ENCODE measurements around the gene ZBTB4.

Gene ZBTB4

DNA sequence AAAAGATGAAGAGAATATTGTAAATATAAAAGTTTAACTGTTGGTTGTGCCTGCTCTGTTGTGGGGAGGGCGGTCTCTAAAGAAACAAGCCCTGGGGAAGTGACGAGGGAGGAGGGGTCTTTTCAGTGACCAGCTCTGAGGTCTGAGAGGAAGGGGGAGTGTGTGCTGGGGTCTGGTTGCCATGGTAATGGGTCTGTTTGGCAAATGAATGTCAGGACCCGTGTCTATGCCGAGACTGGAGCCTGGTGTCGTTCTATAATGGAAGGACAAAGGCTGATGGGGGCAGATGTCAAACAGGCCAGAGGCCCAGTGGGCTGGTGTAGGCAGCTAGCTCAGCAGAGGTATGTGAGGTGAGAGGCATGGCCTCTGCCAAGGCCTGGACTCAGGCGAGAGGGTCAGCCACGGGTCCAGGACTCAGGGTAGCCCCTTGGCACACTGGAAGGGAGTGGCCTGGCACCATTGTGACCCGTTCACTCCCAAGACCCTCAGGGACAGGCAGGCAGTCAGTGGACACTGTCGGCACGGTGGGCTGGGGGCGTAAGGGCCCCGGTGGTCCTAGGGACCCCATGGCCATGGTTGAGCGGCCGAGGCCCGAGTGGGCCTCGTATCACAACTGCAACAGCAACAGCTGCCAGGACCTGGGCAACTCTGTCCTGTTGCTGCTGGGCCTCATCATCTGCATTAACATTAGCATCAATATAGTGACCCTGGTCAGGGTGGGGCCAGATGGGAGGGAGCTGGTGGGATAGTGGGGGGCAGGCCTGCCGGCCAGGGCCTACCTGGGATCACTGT is 59.4 kb downstream of the ZBTB4 start, which contains the start of gene SPEM1:
TSS of gene SPEM1 (plus strand) at position 506 of the 792 bp plus-strand sequence. CDS start at position 567, 61 bp downstream.
- no peak for DNase-seq (ENCODE audit: low spot score)

DNA sequence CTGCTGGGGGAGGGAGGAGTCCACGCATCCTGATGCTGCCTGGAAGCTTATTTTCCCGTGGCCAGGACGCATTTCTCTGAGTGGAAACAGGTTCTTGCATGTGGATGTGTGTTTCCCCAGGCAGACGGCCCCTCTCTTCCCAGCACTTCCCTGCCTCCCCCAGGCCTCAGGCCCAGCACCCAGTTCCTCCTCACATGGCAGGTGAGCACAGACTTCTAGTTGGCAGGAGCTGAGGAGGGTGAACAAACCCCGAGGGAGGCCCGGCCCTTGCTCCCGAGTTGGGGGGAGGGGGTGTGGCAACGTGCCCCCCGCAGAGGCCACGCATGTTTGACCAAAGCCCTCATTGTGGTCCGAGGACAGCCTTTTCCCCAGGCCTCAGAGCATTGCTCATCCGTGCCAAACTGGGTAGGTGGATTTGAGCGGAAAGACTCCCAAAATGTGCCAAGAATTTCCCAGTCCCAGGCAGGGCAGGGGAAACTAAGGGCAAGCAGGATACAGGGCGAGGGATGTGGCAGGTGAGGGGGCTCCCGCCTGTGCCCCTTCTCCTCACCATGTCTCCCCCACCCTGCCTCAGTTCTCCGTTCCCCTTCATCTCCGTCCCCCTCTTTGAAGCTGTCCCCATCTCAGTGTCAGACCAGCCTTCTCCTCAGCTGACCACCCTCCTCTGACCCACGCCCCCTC is 60.8 kb downstream of the ZBTB4 start:
- no peak for DNase-seq (ENCODE audit: low spot score)

DNA sequence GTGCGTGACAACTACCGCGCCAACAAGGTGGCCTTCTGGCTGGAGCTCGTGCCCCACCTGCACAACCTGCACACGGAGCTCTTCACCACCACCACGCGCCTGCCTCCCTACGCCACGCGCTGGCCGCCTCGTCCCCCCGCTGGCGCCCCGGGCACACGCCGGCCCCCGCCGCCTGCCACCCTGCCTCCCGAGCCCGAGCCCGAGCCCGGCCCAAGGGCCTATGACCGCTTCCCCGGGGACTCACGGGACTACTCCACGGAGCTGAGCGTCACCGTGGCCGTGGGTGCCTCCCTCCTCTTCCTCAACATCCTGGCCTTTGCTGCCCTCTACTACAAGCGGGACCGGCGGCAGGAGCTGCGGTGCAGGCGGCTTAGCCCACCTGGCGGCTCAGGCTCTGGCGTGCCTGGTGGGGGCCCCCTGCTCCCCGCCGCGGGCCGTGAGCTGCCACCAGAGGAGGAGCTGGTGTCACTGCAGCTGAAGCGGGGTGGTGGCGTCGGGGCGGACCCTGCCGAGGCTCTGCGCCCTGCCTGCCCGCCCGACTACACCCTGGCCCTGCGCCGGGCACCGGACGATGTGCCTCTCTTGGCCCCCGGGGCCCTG is 62.3 kb downstream of the ZBTB4 start:
- no peak for DNase-seq (ENCODE audit: low spot score)

DNA sequence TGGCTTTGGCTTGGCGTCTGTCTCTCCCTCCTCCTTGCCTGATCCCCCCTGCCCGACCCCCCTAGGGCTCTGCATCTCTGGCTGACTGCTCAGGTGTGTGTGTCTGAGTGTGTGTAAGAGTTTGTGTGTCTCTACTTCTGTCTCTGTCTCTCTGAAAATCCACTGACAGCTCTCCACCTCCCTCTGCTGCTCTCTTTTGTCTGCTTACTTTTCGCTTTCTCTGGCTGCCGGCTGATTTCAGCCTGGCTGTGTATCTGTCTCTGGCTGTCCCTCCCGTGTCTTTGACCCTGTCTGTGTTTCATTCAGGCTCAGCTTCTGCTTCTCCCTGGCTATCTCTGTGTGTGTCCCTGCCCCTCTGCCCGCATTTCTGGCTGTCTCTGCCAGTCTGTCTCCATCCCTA is 63.1 kb downstream of the ZBTB4 start:
- no peak for DNase-seq (ENCODE audit: low spot score)

- DNase-seq (ENCODE audit: low spot score), result no peak
Observed at GRCh38 chr17:7415784-7416183, 63.6 kb downstream of the ZBTB4 start.

DNA sequence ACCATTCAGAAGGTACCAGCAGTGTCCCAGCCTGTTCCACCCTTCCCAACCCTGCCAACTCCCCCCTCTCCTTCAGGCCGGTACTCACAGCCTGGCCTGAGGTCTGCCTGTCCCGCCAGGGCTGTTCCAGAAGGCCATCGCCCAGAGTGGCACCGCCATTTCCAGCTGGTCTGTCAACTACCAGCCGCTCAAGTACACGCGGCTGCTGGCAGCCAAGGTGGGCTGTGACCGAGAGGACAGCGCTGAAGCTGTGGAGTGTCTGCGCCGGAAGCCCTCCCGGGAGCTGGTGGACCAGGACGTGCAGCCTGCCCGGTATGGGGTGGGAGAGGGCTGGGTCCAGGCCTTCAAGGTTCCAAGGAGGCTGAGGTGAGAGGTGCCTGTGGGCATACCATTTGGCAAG is 64.6 kb downstream of the ZBTB4 start:
- DNase-seq (ENCODE audit: low spot score), result no peak

- DNase-seq (ENCODE audit: low spot score), result no peak
Observed at GRCh38 chr17:7413346-7413985, 66.0 kb downstream of the ZBTB4 start.

DNA sequence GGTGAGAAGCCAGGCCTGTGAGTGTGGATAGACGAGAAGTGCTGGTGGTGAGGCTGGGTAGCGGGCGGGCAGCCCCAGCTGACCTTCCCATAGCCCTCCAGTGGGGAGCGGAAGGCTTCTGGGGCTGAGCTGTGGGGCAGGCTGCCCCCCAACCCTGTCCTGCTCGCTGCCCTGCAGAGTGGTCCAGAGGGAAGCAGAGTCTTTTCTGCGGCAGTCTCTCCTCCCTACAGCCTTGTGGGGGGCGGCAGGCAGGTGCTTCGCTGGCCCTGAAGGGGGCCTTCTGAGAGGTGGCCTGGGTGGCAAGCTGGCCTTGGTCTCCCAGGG is 68.0 kb downstream of the ZBTB4 start:
- DNase-seq (ENCODE audit: low spot score), result no peak

DNA sequence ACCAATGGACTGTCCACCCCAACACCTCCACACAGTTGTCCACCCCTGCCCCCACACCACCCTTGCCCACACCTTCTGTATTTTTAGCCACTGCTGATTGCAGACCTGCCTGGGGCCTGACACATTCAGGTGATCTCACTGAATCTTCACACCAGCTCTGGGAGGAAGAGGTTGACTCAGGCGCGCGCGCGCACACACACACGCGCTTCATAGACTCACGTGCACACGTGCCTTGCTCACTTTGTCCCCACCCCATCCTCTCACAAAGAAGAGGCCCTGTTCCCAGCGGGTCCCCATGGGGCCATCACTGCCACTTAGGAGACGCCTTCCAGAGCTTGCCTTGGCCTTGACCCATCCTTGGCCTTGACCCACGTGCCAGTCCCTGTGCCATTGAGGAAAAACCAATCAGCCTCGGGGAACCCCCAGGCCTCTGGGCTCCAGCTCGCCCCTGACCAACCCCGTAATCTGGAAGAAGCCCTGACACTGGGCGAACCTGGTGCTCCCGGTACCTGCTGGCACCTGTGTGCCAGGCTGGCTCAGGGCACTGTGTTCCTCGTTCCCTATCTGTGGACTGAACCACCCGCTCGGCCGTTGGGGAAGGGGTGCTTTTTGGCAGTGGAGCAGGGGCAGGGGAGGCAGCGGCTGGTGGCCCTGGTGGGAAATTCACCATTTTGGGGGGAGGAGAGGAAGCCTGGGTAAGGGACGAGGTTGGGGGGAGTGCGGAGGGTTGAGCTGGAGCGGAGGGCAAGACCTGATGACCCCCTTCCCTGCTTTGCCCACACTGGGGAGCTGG is 68.6 kb downstream of the ZBTB4 start:
- no peak for DNase-seq (ENCODE audit: low spot score)

DNA sequence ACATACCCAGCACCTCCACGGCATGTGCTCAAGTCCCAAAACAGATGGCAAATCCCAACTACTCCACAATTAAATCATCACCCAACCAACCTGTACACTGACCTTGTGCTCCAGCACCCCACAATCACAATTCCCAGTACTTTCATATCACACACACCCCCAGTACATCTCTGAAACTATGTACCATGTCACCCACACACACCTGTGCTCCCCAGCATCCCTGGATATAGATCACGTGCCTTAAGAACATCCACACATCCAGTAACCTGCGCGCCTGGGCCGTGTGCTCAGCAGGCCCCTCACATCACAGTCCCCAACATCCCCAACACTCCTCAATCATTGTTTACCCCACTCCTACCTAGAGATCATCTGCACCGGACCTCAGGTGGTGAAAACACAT is 69.7 kb downstream of the ZBTB4 start:
- no peak for DNase-seq (ENCODE audit: low spot score)

Data from CD4-positive, alpha-beta T cell treated with Interleukin-6 at 100 ng/mL for 8 hours (primary cell).